HepG2 (cell line): Measurements from ENCODE around the gene OR1D5. TPM values are rescaled to one million over a fixed set of nuclear protein-coding genes. Genes with fewer than 3 reads are reported as not detected.
A peak's percentile ranks its signal among the peaks of the same experiment; 100 is the strongest.

Experiments used
- AGO1 ChIP-seq: fragments of 200-400 bp; formaldehyde crosslinking; IDR thresholded peaks from 2 replicates; pipeline ENCODE4 v1.6.1; 2017; ENCODE audit warnings: mild to moderate bottlenecking, low read depth, low read length, moderate library complexity; ENCODE audit not compliant: poor library complexity, severe bottlenecking
- ATF5 ChIP-seq: sonication (generic); formaldehyde crosslinking; IDR thresholded peaks from 2 replicates; pipeline ENCODE4 v1.4.0; 2020; ENCODE audit warnings: mild to moderate bottlenecking, low read depth, missing genetic modification reagents
- CHCHD3 ChIP-seq: sonication (generic); formaldehyde crosslinking; IDR thresholded peaks from 2 replicates; pipeline ENCODE4 v1.8.0; 2022; ENCODE audit warnings: mild to moderate bottlenecking, missing genetic modification reagents, moderate library complexity
- DPF2 ChIP-seq: sonication (generic); formaldehyde crosslinking; IDR thresholded peaks from 2 replicates; pipeline ENCODE4 v1.4.0; 2020; ENCODE audit warnings: mild to moderate bottlenecking, low read depth, missing genetic modification reagents, borderline replicate concordance
- GLI4 ChIP-seq: sonication (generic); formaldehyde crosslinking; IDR thresholded peaks from 2 replicates; pipeline ENCODE4 v1.5.1; 2020; ENCODE audit warnings: missing genetic modification reagents, mild to moderate bottlenecking, moderate library complexity, borderline replicate concordance
- JARID2 ChIP-seq: sonication (generic); formaldehyde crosslinking; IDR thresholded peaks from 2 replicates; pipeline ENCODE4 v1.8.1; 2023; ENCODE audit warnings: missing genetic modification reagents, inconsistent platforms; ENCODE audit not compliant: insufficient replicate concordance
- KLF6 ChIP-seq: IDR thresholded peaks from 2 replicates; pipeline ENCODE4 v1.8.0; 2016; ENCODE audit warnings: missing biosample characterization, missing genetic modification reagents
- MAZ ChIP-seq, 2 experiments: sonication (generic) in 1 of 2; formaldehyde crosslinking in 1 of 2; IDR thresholded peaks; 2 replicates each; pipeline versions ENCODE4 v1.5.0 to v1.6.1; 2012 to 2020; ENCODE audit warnings: low read depth in 2 of 2, mild to moderate bottlenecking in 2 of 2, borderline replicate concordance in 1 of 2, improper control_type of control experiment in 1 of 2, low read length in 1 of 2, missing genetic modification reagents in 1 of 2, moderate library complexity in 1 of 2
- MYNN ChIP-seq: sonication (generic); formaldehyde crosslinking; IDR thresholded peaks from 2 replicates; pipeline ENCODE4 v1.4.0; 2020; ENCODE audit warnings: mild to moderate bottlenecking, low read depth, missing genetic modification reagents
- NFIB ChIP-seq: sonication (generic); formaldehyde crosslinking; IDR thresholded peaks from 2 replicates; pipeline ENCODE4 v1.9.0; 2021; ENCODE audit warnings: missing genetic modification reagents, mild to moderate bottlenecking, borderline replicate concordance
- NR2C2 ChIP-seq: sonication (generic); formaldehyde crosslinking; IDR thresholded peaks from 2 replicates; pipeline ENCODE4 v1.4.0; 2020; ENCODE audit warnings: missing genetic modification reagents, mild to moderate bottlenecking, moderate library complexity, borderline replicate concordance
- PCBP2 ChIP-seq: fragments of 200-400 bp; formaldehyde crosslinking; optimal IDR thresholded peaks from 2 replicates; pipeline ENCODE3; 2018; ENCODE audit warnings: low read length, low read depth; ENCODE audit not compliant: poor library complexity, severe bottlenecking
- POLR2A ChIP-seq, 2 experiments: IDR thresholded peaks; 2 replicates each; pipeline ENCODE4 v1.6.1; 2011; ENCODE audit warnings: low read depth in 2 of 2, low read length in 2 of 2, mild to moderate bottlenecking in 1 of 2, moderate library complexity in 1 of 2; ENCODE audit not compliant: insufficient read depth in 1 of 2
- RFX3 ChIP-seq: IDR thresholded peaks from 2 replicates; pipeline ENCODE4 v1.6.1; 2016; ENCODE audit warnings: missing biosample characterization, missing genetic modification reagents
- SALL1 ChIP-seq: sonication (generic); formaldehyde crosslinking; IDR thresholded peaks from 2 replicates; pipeline ENCODE4 v1.8.0; 2022; ENCODE audit warnings: mild to moderate bottlenecking, missing genetic modification reagents
- SUZ12 ChIP-seq: fragments of 150-350 bp; IDR thresholded peaks from 2 replicates; pipeline ENCODE4 v1.6.1; 2014; ENCODE audit warnings: low read depth, low read length
- ZBTB25 ChIP-seq: IDR thresholded peaks from 2 replicates; pipeline ENCODE4 v1.6.1; 2018; ENCODE audit warnings: missing genetic modification reagents
- ZKSCAN8 ChIP-seq: IDR thresholded peaks from 2 replicates; pipeline ENCODE4 v1.6.1; 2016; ENCODE audit warnings: borderline replicate concordance, missing genetic modification reagents, missing compliant biosample characterization
- ZNF121 ChIP-seq: sonication (generic); formaldehyde crosslinking; IDR thresholded peaks from 2 replicates; pipeline ENCODE4 v1.5.0; 2020; ENCODE audit warnings: mild to moderate bottlenecking, missing genetic modification reagents
- ZNF136 ChIP-seq: sonication (generic); formaldehyde crosslinking; IDR thresholded peaks from 2 replicates; pipeline ENCODE4 v1.8.1; 2022; ENCODE audit warnings: low read depth, mild to moderate bottlenecking, moderate library complexity, missing genetic modification reagents
- ZNF20 ChIP-seq: sonication (generic); formaldehyde crosslinking; IDR thresholded peaks from 2 replicates; pipeline ENCODE4 v1.4.0; 2020; ENCODE audit warnings: mild to moderate bottlenecking, moderate library complexity, missing genetic modification reagents
- ZNF296 ChIP-seq: sonication (generic); formaldehyde crosslinking; conservative IDR thresholded peaks from 2 replicates; pipeline ENCODE4 v1.5.0; 2020; ENCODE audit warnings: mild to moderate bottlenecking, missing genetic modification reagents
- polyA plus RNA-seq, 8 experiments: library from polyadenylated mRNA; depleted of rRNA in 3 of 8; stranded (reverse) in 7 of 8; unstranded in 1 of 8; fragments of >200 nt; fragmentation: Illumina TruSeq in 4 of 8; extraction: Trizol in 4 of 8; gene quantifications; 2 replicates each; pipeline versions ENCODE4 v1.2.1 to v1.2.3, GENCODE V29; 2011 to 2016; ENCODE audit warnings: low read depth in 4 of 8, missing spikeins in 1 of 8, mixed read lengths in 1 of 8; ENCODE audit not compliant: insufficient read depth in 1 of 8
- total RNA-seq, 5 experiments: library from RNA; depleted of rRNA; stranded (reverse); fragments of >200 nt; fragmentation: Illumina TruSeq; extraction: Trizol; gene quantifications; 2 replicates each; pipeline ENCODE4 v1.2.3, GENCODE V29; 2016; ENCODE audit warnings: low read depth in 1 of 5

Gene OR1D5
- total and polyA plus RNA-seq, 2 of the 13 experiments (the other 11 are each of a cell fraction or from before 2014, with no cell fraction given), result not detected

GRCh38 chr17:3048727-3049471, 14.5 kb downstream of the OR1D5 start (continued):
- 0 out of 2 replicates have a peak, but pooled peaks have one; percentile 51 for TF ChIP-seq ZNF136
- TF ChIP-seq DPF2, result no peak
- no peak for TF ChIP-seq GLI4 (CRISPR knock-in tag)
- TF ChIP-seq ZNF20 (CRISPR knock-in tag), result no peak
- no peak for TF ChIP-seq ZNF121
- peak; percentile 59 for TF ChIP-seq SALL1 (CRISPR knock-in tag)
- TF ChIP-seq AGO1, result no peak
- no peak for TF ChIP-seq NFIB (CRISPR knock-in tag)
- TF ChIP-seq MAZ (IDR thresholded peaks at IDR 0.05; ENCODE audit: borderline replicate concordance, low read depth, low read length), result 0 out of 2 replicates have a peak, but pooled peaks have one; percentile 30
- peak; percentile 79 for TF ChIP-seq MAZ (CRISPR knock-in tag; IDR thresholded peaks at IDR 0.05; ENCODE audit: low read depth)
- no peak for TF ChIP-seq MYNN (CRISPR knock-in tag)
- TF ChIP-seq RFX3 (CRISPR knock-in tag), result no peak
- TF ChIP-seq ZKSCAN8, result no peak
- TF ChIP-seq ATF5 (CRISPR knock-in tag), result no peak
- TF ChIP-seq ZNF296 (CRISPR knock-in tag), result no peak
- no peak for TF ChIP-seq ZBTB25 (CRISPR knock-in tag)
- TF ChIP-seq SUZ12, result no peak
- TF ChIP-seq JARID2, result no peak
- no peak for TF ChIP-seq PCBP2
- no peak for TF ChIP-seq CHCHD3 (CRISPR knock-in tag)
- TF ChIP-seq KLF6 (CRISPR knock-in tag), result no peak
- TF ChIP-seq NR2C2 (CRISPR knock-in tag), result peak; percentile 48; the same call in 1 of the 2 replicates
- TF ChIP-seq POLR2A (IDR thresholded peaks at IDR 0.05; ENCODE audit: insufficient read depth in 1 of 2, low read depth in 2 of 2, low read length in 2 of 2), result peak in 1 of 2 experiments; percentile 57; a peak in 1 of 4 replicates
